Adrenal gland (tissue), 12 donors: Measurements from ENCODE around the gene TMA7. TPM values are rescaled to one million over a fixed set of nuclear protein-coding genes. Genes with fewer than 3 reads are reported as not detected.

ENCODE experiments used
- DNase-seq, 7 donors: peaks; one replicate each; pipeline ENCODE4 v3.0.0-alpha.2; 2019 to 2020
- H3K27ac ChIP-seq, 5 donors: fragments of 200-600 bp; sonication (generic) in 4 of 5; 1 replicate in 3 of 5; 2 replicates in 2 of 5; pipeline versions ENCODE4 v1.5.1 to v1.8.0; 2016 to 2020; ENCODE audit warnings: mild to moderate bottlenecking in 1 of 5
- H3K27me3 ChIP-seq: fragments of 200-600 bp; 2 replicates; pipeline ENCODE4 v1.8.0; 2021
- H3K36me3 ChIP-seq, 2 donors: fragments of 200-600 bp; replicated peaks in 1 of 2; 1 replicate in 1 of 2; 2 replicates in 1 of 2; pipeline versions ENCODE4 v1.5.1 to v1.8.0; 2018 to 2022
- H3K4me1 ChIP-seq, 2 donors: fragments of 200-600 bp; replicated peaks in 1 of 2; 1 replicate in 1 of 2; 2 replicates in 1 of 2; pipeline versions ENCODE4 v1.5.1 to v1.8.0; 2018 to 2021
- H3K4me3 ChIP-seq, 4 donors: fragments of 200-600 bp; sonication (generic) in 3 of 4; one replicate each; pipeline ENCODE4 v1.5.1; 2016 to 2018
- H3K9me3 ChIP-seq, 3 donors: fragments of 200-600 bp; sonication (generic) in 1 of 3; replicated peaks in 1 of 3; 1 replicate in 2 of 3; 2 replicates in 1 of 3; pipeline versions ENCODE4 v1.5.1 to v1.8.0; 2016 to 2021
- CTCF ChIP-seq, 6 experiments: fragments of 450-650 bp in 4 of 6; fragments of 200-600 bp in 2 of 6; sonication (generic) in 1 of 6; IDR thresholded peaks; 1 replicate in 5 of 6; 2 replicates in 1 of 6; pipeline versions ENCODE4 v1.5.1 to v1.8.0; 2016 to 2021; ENCODE audit warnings: antibody characterized with exemption in 6 of 6, mild to moderate bottlenecking in 2 of 6, moderate library complexity in 1 of 6
- POLR2A ChIP-seq, 2 donors: fragments of 450-650 bp; IDR thresholded peaks; one replicate each; pipeline ENCODE4 v1.6.1; 2017; ENCODE audit warnings: antibody characterized with exemption in 2 of 2, mild to moderate bottlenecking in 2 of 2, moderate library complexity in 1 of 2
- WGBS, 4 donors: extraction: QIAGEN DNeasy Blood & Tissue Kit in 2 of 4; methylation state at CpG; one replicate each; pipeline versions ENCODE4 v1.1.5 to v1.1.7; 2013 to 2017; 5-methylcytosine and 5-hydroxymethylcytosine counted together
- intact Hi-C, 2 donors: fragments of 100-400 bp; cut with DNase I; formaldehyde crosslinking; loops; one replicate each; pipeline versions ENCODE4 v1.14.1 to v1.15.0; 2022 to 2023
- polyA plus RNA-seq, 3 donors: library from polyadenylated mRNA; stranded (reverse); fragments of 200-250 nt in 2 of 3; fragments of 350-450 nt in 1 of 3; fragmentation: Illumina TruSeq in 1 of 3; extraction: RNeasy Lipid Tissue Mini Kit (QIAGEN cat#74804) in 1 of 3; gene quantifications; one replicate each; pipeline ENCODE4 v1.2.3, GENCODE V29; 2013 to 2014
- total RNA-seq, 9 donors: library from RNA; depleted of rRNA in 4 of 9; stranded (reverse); fragments of >200 nt in 4 of 9; fragments of 120-200 nt in 1 of 9; fragmentation: NEBNext Ultra II Directional in 1 of 9; extraction: Animal tissue kit (Norgen Biotek cat#: 25700) in 1 of 9; gene quantifications; one replicate each; pipeline versions ENCODE4 v1.1.0 to v1.2.4, GENCODE V29; 2013 to 2023
- donor health status: healthy with polysubstance abuse.
- donor health status: Bipolar disorder and iron deficiency.
- donor health status: DM: yes; HTN: yes; CAD: no.
- donor health status: DM: no; HTN: no; CAD: no.
- donor health status: DM: no; HTN: no; CAD: no.
- donor health status: DM: yes; HTN: yes; CAD: no.

TMA7 gene
- total and polyA plus RNA-seq, 12 donors, result 177 to 891 (median 284) TPM

- 91 to 92% (median 92%) methylated on average over 8 of the region's 8 CpGs for WGBS, 4 donors
- Histone ChIP-seq H3K4me3 (no peak overlapping the region), H3K27me3 (no peaks in the 10 kb centered on the region), H3K36me3 (peaks cover 0 to 20% of the 10 kb centered on the region in 2 donors), H3K9me3 (no peaks in the 10 kb centered on the region), H3K4me1 (peaks cover 7 to 17% of the 10 kb centered on the region in 2 donors), H3K27ac (peak overlapping the region in 1 of 5 donors; percentile 79)
- intact Hi-C loops, result loop anchor here (1.0 to 10.0 kb wide), 3 partner anchors 29 to 237 kb away; no protein-coding TSS in a partner anchor
- no peak for DNase-seq
- TF ChIP-seq CTCF (IDR thresholded peaks at IDR 0.05) (no peak), POLR2A (IDR thresholded peaks at IDR 0.05) (no peak)
Measured at GRCh38 chr3:48431224-48432029, 8.6 kb upstream of the TMA7 start.

GRCh38 chr3:48432411-48433371 lies 7.4 kb upstream of the TMA7 start:
- TF ChIP-seq CTCF (IDR thresholded peaks at IDR 0.05) (no peak), POLR2A (IDR thresholded peaks at IDR 0.05) (no peak)
- Histone ChIP-seq H3K9me3 (no peaks in the 10 kb centered on the region), H3K27ac (peak overlapping the region in 1 of 5 donors; percentile 79), H3K4me1 (peaks cover 7 to 17% of the 10 kb centered on the region in 2 donors), H3K4me3 (no peak overlapping the region), H3K27me3 (no peaks in the 10 kb centered on the region), H3K36me3 (peaks cover 0 to 20% of the 10 kb centered on the region in 2 donors)
- DNase-seq, result no peak
- 87 to 91% (median 87%) methylated on average over 15 to 16 of the region's 16 CpGs for WGBS, 4 donors
- intact Hi-C loops, result loop anchor here in 1 of 2 donors (5.0 to 10.0 kb wide), 2 partner anchors 160 to 238 kb away; no protein-coding TSS in a partner anchor

GRCh38 chr3:48433472-48434118 lies 6.5 kb upstream of the TMA7 start:
- peaks cover 0 to 20% of the 10 kb centered on the region in 2 donors for H3K36me3 ChIP-seq
- no peak for TF ChIP-seq POLR2A (IDR thresholded peaks at IDR 0.05)
- no peak for TF ChIP-seq CTCF (IDR thresholded peaks at IDR 0.05)
- no peaks in the 10 kb centered on the region for H3K9me3 ChIP-seq
- peaks cover 6 to 13% of the 10 kb centered on the region in 2 donors for H3K4me1 ChIP-seq
- 72 to 78% (median 76%) methylated on average over 11 to 12 of the region's 12 CpGs for WGBS, 4 donors
- DNase-seq, result no peak
- peak overlapping the region in 1 of 5 donors; percentile 79 for H3K27ac ChIP-seq
- no peaks in the 10 kb centered on the region for H3K27me3 ChIP-seq
- no peak overlapping the region for H3K4me3 ChIP-seq
- intact Hi-C loops, result loop anchor here in 1 of 2 donors (5.0 to 10.0 kb wide), 2 partner anchors 161 to 239 kb away; no protein-coding TSS in a partner anchor
